K562 (cell line): ENCODE measurements around the gene PALS1. TPM values are rescaled to one million over a fixed set of nuclear protein-coding genes. Genes with fewer than 3 reads are reported as not detected.

ENCODE experiments used
- ATAC-seq: fragments of 200-7000 bp; cut with Tn5 transposase; 3 replicates; pipeline ENCODE4 v1.9.1; 2020; ENCODE audit warnings: moderate library complexity
- BruUV-seq: library from RNA; stranded (reverse); fragments of 400-500 nt; replicated peaks from 2 replicates; lab custom pipeline; 2021; lab: Mats Ljungman, UMichigan
- CTCF ChIA-PET: fragments of 300-600 bp; formaldehyde crosslinking; extraction: SDS; loops from one replicate; lab custom pipeline; 2021; ENCODE audit warnings: low intra/inter-chr PET ratio; lab: Yijun Ruan, JAX
- POLR2A ChIA-PET: fragments of 300-600, 350-650 bp; sonication (Branson Sonifier 250); formaldehyde crosslinking; extraction: SDS; loops from one replicate; lab custom pipeline; 2021; ENCODE audit warnings: antibody characterized with exemption, inconsistent platforms; lab: Yijun Ruan, JAX
- DNase-seq, 4 experiments: peaks; one replicate each; pipeline versions ENCODE4 v3.0.0 to v3.0.0-alpha.2; 2011 to 2018; ENCODE audit warnings: low spot score in 3 of 4, mixed read lengths in 3 of 4; ENCODE audit errors: extremely low read depth in 1 of 4
- FAIRE-seq: peaks from 2 replicates; lab custom pipeline; 2011; peaks lifted over from hg19 to GRCh38; lab: Jason Lieb, UNC
- H2AFZ ChIP-seq: 2 replicates; pipeline ENCODE4 v1.6.0; 2011; ENCODE audit warnings: low read depth, low read length, control low read depth, inconsistent platforms
- H3K27ac ChIP-seq: fragments of 200-600 bp; 3 replicates; pipeline ENCODE4 v1.8.0; 2011; ENCODE audit warnings: low read depth, mild to moderate bottlenecking, control low read depth, inconsistent platforms, low read length, moderate library complexity, mixed read lengths; ENCODE audit errors: extremely low read depth
- H3K27me3 ChIP-seq, 2 experiments: fragments of 300-600 bp in 1 of 2; 2 replicates in 1 of 2; 3 replicates in 1 of 2; pipeline versions ENCODE4 v1.6.0 to v1.8.0; 2011; ENCODE audit warnings: inconsistent platforms in 2 of 2, low read length in 2 of 2, mild to moderate bottlenecking in 1 of 2, mixed read lengths in 1 of 2, moderate library complexity in 1 of 2; ENCODE audit not compliant: control insufficient read depth in 2 of 2, insufficient read depth in 2 of 2
- H3K36me3 ChIP-seq: fragments of 300-600 bp; 3 replicates; pipeline ENCODE4 v1.8.0; 2011; ENCODE audit warnings: mild to moderate bottlenecking, low read length, inconsistent platforms; ENCODE audit not compliant: control insufficient read depth, insufficient read depth
- H3K4me1 ChIP-seq, 2 experiments: fragments of 200-600 bp in 1 of 2; replicated peaks in 1 of 2; 2 replicates in 1 of 2; 3 replicates in 1 of 2; pipeline versions ENCODE4 v1.5.1 to v1.8.0; 2011; ENCODE audit warnings: inconsistent platforms in 2 of 2, low read length in 2 of 2, mild to moderate bottlenecking in 1 of 2, mixed read lengths in 1 of 2, moderate library complexity in 1 of 2; ENCODE audit not compliant: control insufficient read depth in 2 of 2, insufficient read depth in 2 of 2
- H3K4me2 ChIP-seq: 2 replicates; pipeline ENCODE4 v1.6.1; 2011; ENCODE audit warnings: low read length, control low read depth, inconsistent platforms, mixed read lengths; ENCODE audit not compliant: insufficient read depth
- H3K4me3 ChIP-seq: fragments of 200-600 bp; sonication (generic), shearing (Covaris generic); 2 replicates; pipeline ENCODE4 v1.5.1; 2016; ENCODE audit warnings: control low read depth, inconsistent platforms
- H3K79me2 ChIP-seq: fragments of 200-600 bp; 3 replicates; pipeline ENCODE4 v1.8.0; 2011; ENCODE audit warnings: low read length, inconsistent platforms; ENCODE audit not compliant: control insufficient read depth, insufficient read depth
- H3K9ac ChIP-seq, 2 experiments: 2 replicates each; pipeline versions ENCODE4 v1.6.0 to v1.6.1; 2011; ENCODE audit warnings: low read depth in 2 of 2, low read length in 2 of 2, control low read depth in 1 of 2, inconsistent platforms in 1 of 2, mild to moderate bottlenecking in 1 of 2, mixed read lengths in 1 of 2; ENCODE audit not compliant: insufficient read depth in 1 of 2
- H3K9me1 ChIP-seq: one replicate; pipeline ENCODE4 v1.6.0; 2011; ENCODE audit warnings: inconsistent platforms, mild to moderate bottlenecking, low read length, moderate library complexity; ENCODE audit not compliant: control insufficient read depth, insufficient read depth
- H3K9me3 ChIP-seq: replicated peaks from 2 replicates; pipeline ENCODE4 v1.5.1; 2011; ENCODE audit warnings: low read depth, low read length, inconsistent platforms; ENCODE audit not compliant: control insufficient read depth, insufficient read depth
- H4K20me1 ChIP-seq: replicated peaks from 2 replicates; pipeline ENCODE4 v1.6.1; 2011; ENCODE audit warnings: low read length, inconsistent platforms, mixed read lengths; ENCODE audit not compliant: control insufficient read depth, insufficient read depth
- CAMTA2 ChIP-seq: fragments of 250-450 bp; sonication (Bioruptor Pico); conservative IDR thresholded peaks from 2 replicates; pipeline ENCODE4 v1.5.1; 2022
- MTF1 ChIP-seq: fragments of 250-450 bp; sonication (Bioruptor Pico); IDR thresholded peaks from 2 replicates; pipeline ENCODE4 v1.9.0; 2021; ENCODE audit warnings: moderate library complexity, mild to moderate bottlenecking, inconsistent platforms, borderline replicate concordance
- NUFIP1 ChIP-seq: fragments of 450-650 bp; IDR thresholded peaks from 2 replicates; pipeline ENCODE4 v1.6.1; 2018; ENCODE audit not compliant: partially characterized antibody
- RBM25 ChIP-seq: fragments of 200-400 bp; formaldehyde crosslinking; IDR thresholded peaks from 2 replicates; pipeline ENCODE4 v1.6.1; 2018; ENCODE audit warnings: low read length, low read depth, moderate library complexity; ENCODE audit not compliant: severe bottlenecking
- TCFL5 ChIP-seq: fragments of 250-450 bp; sonication (Bioruptor Pico); conservative IDR thresholded peaks from 2 replicates; pipeline ENCODE4 v1.6.1; 2021; ENCODE audit warnings: mild to moderate bottlenecking, moderate library complexity, matching md5 sums
- ZFP36 ChIP-seq: fragments of 150-350 bp; IDR thresholded peaks from 2 replicates; pipeline ENCODE4 v1.6.1; 2018; ENCODE audit warnings: low read length, low read depth; ENCODE audit not compliant: partially characterized antibody
- ZNF24 ChIP-seq: fragments of 450-650 bp; IDR thresholded peaks from 2 replicates; pipeline ENCODE4 v1.6.1; 2016
- ZNF431 ChIP-seq: sonication (generic); formaldehyde crosslinking; IDR thresholded peaks from 2 replicates; pipeline ENCODE4 v1.8.0; 2022; ENCODE audit warnings: mild to moderate bottlenecking, missing genetic modification reagents
- WGBS: fragments of 100-300 bp; shearing (Covaris generic); methylation state at CpG from one replicate; pipeline ENCODE4 v1.1.6; 2016; ENCODE audit warnings: low coverage, mixed read lengths; ENCODE audit not compliant: insufficient coverage; ENCODE audit errors: missing lambda C conversion rate; 5-methylcytosine and 5-hydroxymethylcytosine counted together
- in situ Hi-C: fragments of 300-500 bp; cut with MboI; formaldehyde crosslinking; loops from 4 replicates; pipeline ENCODE4 v1.15.0; 2018; ENCODE audit warnings: inconsistent platforms, mixed read lengths
- intact Hi-C: fragments of 100-400 bp; cut with micrococcal nuclease; formaldehyde crosslinking; loops from 2 replicates; pipeline ENCODE4 v1.14.2; 2022
- polyA plus RNA-seq, 8 experiments: library from polyadenylated mRNA; depleted of rRNA in 4 of 8; stranded (reverse) in 5 of 8; unstranded in 3 of 8; fragments of >200 nt; fragmentation: Nextera tagmentation in 2 of 8; fragmentation: Illumina TruSeq in 1 of 8; extraction: Ambion mirVana in 2 of 8; extraction: Trizol in 1 of 8; gene quantifications; 2 replicates each; pipeline versions ENCODE4 v1.2.1 to v1.2.3, GENCODE V29; 2011 to 2014; ENCODE audit warnings: inconsistent platforms in 1 of 8, missing spikeins in 1 of 8
- total RNA-seq, 7 experiments: library from RNA; depleted of rRNA in 6 of 7; stranded (reverse); fragments of >200 nt in 6 of 7; fragmentation: Illumina TruSeq in 2 of 7; extraction: Trizol in 2 of 7; gene quantifications; 2 replicates each; pipeline versions ENCODE4 v1.2.1 to v1.2.3, GENCODE V29; 2011 to 2021; ENCODE audit warnings: low replicate concordance in 1 of 7
- TF ChIP-seq, protein P1 (sequence below): fragments of 450-650 bp; formaldehyde crosslinking; conservative IDR thresholded peaks from 2 replicates; pipeline ENCODE4 v1.4.0; 2022; ENCODE audit warnings: mild to moderate bottlenecking, missing genetic modification characterization

Gene PALS1
- total and polyA plus RNA-seq, 9 of the 15 experiments (the other 6 are each of a cell fraction or from before 2014, with no cell fraction given) = 4.1 to 9.9 (median 7.2) TPM

DNA sequence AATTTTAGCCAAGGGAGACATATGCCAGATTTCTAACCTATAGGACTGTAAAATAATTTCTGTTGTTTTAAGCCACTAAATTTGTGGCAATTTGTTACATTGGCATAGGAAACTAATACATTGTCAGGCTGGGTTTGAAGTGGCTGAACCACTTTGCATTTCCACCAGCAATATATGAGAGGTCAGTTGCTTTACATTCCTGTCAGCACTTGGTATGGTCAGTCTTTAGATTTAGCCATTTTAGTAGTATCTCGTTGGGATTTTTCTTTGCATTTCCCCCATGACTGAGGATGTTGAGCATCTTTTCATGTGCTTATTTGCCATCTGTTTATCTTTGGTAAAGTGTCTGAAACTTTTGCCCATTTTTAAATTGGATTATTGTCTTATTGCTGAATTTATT, 3.9 kb downstream of the PALS1 start:
- intact Hi-C loops = no loop called here
- FAIRE-seq (no peak), ATAC-seq (no peak), DNase-seq (no peak)
- no peak overlapping the region for H3K4me2 ChIP-seq
- peaks cover 2 to 6% of the 10 kb centered on the region in 2 experiments; a peak in 1 of 5 replicates for H3K4me1 ChIP-seq
- in situ Hi-C loops = no loop called here
- ChIA-PET CTCF (no interaction called here), POLR2A (no interaction called here)
- 25% methylated on average over 1 of the region's 1 CpG for WGBS
- no peak overlapping the region for H3K9ac ChIP-seq
- peaks cover 53% of the 10 kb centered on the region for H3K79me2 ChIP-seq
- H3K4me3 ChIP-seq = no peak overlapping the region
- TF ChIP-seq, protein P1, sequence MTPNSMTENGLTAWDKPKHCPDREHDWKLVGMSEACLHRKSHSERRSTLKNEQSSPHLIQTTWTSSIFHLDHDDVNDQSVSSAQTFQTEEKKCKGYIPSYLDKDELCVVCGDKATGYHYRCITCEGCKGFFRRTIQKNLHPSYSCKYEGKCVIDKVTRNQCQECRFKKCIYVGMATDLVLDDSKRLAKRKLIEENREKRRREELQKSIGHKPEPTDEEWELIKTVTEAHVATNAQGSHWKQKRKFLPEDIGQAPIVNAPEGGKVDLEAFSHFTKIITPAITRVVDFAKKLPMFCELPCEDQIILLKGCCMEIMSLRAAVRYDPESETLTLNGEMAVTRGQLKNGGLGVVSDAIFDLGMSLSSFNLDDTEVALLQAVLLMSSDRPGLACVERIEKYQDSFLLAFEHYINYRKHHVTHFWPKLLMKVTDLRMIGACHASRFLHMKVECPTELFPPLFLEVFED = no peak
- TF ChIP-seq ZNF24 (no peak), TCFL5 (no peak), RBM25 (peak; percentile 59), NUFIP1 (no peak), CAMTA2 (no peak), ZNF431 (no peak), ZFP36 (peak; percentile 65), MTF1 (CRISPR knock-in tag) (no peak)
- no peaks in the 10 kb centered on the region for H4K20me1 ChIP-seq
- H3K9me1 ChIP-seq = no peaks in the 10 kb centered on the region
- no TSS peak for BruUV-seq
- H3K36me3 ChIP-seq = no peaks in the 10 kb centered on the region
- H3K27ac ChIP-seq = no peak overlapping the region
- H3K27me3 ChIP-seq = no peaks in the 10 kb centered on the region
- no peaks in the 10 kb centered on the region for H3K9me3 ChIP-seq
- no peak overlapping the region for H2AFZ ChIP-seq
